GM19372 (cell line): ENCODE data around the gene DIS3L2.
"Not testable (repeated sequence)": the region's sequence is repeated elsewhere in the genome, so short reads cannot be mapped to it uniquely, and the experiment has no call there.

Source experiments
- ATAC-seq: cut with Tn5 transposase; IDR thresholded peaks from one replicate; pipeline ENCODE4 v1.9.1; 2021; ENCODE audit warnings: mild to moderate bottlenecking, low read depth, moderate library complexity; ENCODE audit not compliant: unreplicated experiment

The DIS3L2 gene

DNA sequence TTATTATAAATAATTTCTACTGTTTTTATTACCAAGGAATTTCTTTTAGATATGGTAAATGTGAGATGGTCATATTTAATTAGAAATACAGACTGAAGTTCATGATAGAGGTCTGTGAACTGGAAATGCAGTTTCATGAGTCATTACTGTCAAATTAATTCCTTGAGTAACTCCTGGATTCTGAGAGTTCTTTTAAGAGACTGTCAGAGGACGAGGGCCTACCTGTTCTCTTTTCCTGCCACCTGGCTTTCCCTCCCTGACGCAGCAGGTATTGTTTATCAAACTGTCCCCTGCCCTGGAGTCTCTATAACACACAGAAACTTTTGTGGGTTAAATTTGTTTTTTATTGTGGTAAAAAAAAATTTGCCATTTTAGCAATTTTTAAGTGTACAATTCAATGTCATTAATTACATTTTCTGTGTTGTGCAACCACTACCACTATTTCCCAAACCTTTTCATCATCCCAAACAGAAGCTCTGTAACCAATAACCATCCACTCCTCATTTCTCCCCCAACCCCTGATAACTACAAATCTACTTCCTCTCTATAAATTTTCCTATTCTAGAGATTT is 142.6 kb downstream of the DIS3L2 start:
- ATAC-seq = no peak

GRCh38 chr2:232111551-232111950 is 150.0 kb downstream of the DIS3L2 start:
- no peak for ATAC-seq

- no peak for ATAC-seq
These were observed 152.3 kb downstream of the DIS3L2 start for GRCh38 chr2:232113821-232114220.

- not testable (repeated sequence) for ATAC-seq
These were observed 154.3 kb downstream of the DIS3L2 start for GRCh38 chr2:232115728-232116361.

- no peak for ATAC-seq
These were observed 155.3 kb downstream of the DIS3L2 start for GRCh38 chr2:232116852-232117251.

DNA sequence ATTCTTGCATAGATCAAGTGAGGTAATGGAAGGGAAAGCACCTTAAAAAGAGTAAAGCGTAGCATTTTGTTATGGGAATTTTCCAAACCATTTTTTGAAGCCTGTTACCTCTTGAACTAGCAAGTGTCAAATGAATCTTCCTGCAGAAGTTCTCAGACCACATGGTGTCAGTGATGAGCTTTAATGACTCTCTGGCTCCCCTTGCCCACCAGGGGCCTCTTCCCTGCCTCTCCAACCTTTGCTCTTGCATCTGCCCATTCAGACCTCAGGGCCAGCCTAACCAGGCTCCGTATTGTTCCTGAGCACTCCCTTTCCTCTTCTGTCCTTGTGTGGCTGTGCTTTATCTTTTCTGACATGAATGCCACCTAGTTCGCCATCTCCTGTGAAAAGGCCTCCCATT is 155.9 kb downstream of the DIS3L2 start:
- ATAC-seq = no peak

DNA sequence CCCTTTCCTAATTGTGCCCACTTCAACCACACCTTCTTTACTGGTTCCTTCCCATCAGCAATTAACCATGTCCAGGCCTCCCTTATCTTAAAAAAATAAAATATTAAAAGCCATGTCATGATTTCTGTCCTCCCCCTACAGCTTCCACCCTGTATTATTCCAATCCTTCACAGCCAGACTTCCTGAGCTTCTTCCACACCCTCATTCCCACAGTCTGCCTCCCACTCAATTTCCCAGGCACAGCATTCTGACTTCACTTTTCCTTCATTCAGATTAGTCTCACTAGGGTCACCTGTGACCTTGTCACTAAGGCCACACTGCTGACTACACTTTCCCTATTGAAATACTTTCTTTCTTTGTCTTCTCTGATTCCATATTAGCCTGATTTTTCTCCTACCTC is 159.4 kb downstream of the DIS3L2 start:
- ATAC-seq = no peak

DNA sequence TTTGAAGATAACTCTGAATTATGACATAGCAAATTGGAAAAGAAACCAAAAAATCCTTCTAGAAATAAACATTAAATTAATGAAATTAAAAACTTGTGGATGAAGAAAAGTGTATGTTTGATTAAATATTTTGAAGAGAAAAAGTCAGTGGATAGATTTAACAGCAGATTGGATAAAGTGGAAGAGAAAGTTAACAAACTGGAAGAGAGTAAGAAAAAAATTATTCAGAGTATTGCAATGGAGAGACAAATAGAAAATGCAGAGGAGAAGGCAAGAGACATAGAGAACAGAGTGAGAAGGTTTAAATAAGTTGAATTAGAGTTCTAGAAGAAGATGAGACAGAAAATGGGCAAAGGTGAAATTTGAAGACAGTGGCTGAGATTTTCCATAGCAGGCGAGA is 162.8 kb downstream of the DIS3L2 start:
- no peak for ATAC-seq

DNA sequence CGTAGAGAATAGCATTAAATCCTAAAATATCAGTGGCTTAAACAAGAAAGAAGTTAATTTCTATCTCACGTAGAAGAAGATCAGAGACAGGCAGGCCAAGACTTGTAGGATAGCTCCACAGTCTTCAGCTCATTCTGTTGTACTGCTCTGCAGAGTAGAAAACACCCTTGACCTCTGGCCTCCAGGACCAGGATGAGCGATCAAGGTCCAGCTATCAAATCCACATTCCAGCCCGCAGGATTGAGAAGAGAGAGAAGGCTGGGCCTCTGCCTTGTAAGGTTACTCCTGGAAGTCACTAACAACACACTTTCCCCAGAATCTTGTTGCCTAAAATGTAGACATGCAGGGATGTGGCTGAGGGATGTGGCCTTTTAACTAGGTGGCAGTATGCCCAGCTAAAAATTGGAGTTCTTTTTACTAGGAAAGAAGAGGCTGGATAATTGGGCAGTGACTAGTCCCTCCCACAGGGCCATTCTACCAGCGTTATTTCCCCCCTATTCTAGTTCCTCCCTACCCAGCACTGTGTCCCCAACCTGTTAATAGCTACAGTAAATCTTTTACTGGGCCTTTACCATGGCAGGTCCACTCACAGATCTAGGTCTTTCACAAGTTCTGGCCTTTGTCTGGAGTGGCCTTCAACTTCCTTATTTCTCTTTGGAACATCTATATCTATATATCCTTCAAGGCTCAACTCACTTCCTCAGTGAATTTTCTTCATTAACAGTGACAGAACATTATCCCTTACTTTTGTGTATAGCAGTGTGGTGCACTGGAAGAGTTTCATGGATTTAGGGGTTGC is 165.0 kb downstream of the DIS3L2 start:
- no peak for ATAC-seq

DNA sequence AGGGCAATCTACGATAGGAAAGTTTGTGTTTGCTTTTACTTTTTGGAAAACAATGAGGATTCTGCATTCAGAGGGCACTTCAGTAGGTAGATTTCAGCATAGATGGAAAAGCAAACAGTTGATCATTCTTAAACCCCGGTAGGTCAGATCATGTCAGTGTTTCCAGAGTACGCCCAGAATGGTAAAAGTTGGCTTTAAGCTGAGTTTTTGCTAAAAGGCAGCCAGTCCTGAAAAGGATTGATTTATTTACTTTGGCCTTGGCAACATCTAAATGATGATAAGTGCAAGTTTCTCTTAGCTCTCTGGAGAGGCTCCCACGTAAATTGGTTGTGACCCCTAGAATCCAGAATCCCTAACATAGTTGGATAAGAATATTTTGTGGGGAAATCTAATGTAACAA is 168.0 kb downstream of the DIS3L2 start:
- no peak for ATAC-seq

- no peak for ATAC-seq
These were observed 170.7 kb downstream of the DIS3L2 start for GRCh38 chr2:232132181-232132580.

GRCh38 chr2:232133078-232133477 is 171.6 kb downstream of the DIS3L2 start:
- no peak for ATAC-seq

DNA sequence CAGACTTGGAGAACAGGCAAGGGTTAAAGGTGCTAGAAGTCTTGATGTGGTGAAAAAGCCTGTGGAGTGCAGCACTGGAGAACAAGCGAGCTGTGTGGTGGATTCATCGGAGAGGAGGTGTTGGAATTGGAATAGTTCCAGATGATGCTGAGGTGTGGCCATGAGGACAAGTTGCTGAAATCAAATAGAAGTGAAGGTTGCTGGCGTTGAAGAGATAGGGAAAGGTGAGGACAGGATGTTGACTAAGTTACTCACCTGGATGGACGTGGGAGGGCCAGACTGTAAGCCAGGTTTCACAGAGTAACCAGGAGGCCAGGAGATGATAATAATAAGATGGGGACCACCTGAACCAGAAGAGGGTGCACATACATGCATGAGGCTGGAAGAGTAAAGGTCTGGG is 173.4 kb downstream of the DIS3L2 start:
- no peak for ATAC-seq

DNA sequence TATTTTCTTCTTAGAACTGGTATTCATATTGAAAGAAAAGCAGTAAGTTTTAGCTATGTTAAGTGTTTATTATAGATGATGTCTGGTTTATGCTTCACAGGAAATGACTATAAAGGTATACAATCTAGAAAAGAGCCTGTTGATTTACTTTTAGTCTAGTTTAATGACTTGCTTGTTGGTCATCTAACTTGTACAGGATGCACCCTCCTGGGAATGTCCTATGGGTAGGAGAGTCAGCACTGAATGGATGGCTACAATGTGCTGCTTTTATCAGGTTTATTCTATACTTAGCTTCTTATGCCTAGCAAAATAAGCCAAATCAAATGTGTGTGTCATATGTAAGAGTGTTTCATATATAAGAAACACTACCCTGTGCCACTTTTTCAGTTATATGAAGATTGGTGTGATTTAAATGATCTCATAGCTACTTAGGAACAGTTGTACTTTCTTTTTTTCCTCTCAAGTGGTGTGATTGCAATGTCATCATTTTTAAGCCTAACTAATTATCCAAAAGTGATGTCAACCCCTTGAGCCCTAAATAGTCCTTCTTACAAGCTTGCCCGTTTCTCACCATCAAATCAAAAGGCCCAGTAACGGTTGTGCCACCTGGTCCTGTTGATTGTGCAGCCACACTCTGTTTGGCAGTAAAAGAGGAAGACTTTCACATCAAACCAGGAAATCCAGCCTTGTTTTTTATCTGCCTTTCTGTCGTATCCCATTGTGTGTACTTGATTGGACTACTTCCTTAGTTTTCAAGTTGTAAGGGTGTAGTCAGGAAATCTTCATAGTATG is 176.0 kb downstream of the DIS3L2 start:
- no peak for ATAC-seq

DNA sequence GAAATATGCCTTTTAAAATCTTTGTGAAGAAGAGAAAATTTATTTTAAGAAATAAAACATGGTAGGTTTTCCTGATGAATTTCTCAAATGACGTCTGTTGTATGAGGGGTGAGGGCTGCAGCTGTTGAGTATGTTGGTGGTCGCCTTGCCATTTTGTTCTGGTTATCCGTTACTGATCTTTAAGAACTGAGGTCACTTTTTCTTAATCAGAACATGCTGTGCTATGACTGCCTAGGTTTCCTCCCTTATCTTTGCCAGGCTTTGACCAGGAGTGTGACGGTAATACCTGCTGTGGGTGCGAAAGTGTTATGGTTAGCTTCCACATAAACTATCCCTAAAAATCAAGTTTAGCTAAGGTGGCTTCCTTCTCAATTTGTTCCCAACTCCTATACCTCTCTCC is 176.9 kb downstream of the DIS3L2 start:
- no peak for ATAC-seq

- no peak for ATAC-seq
These were observed 177.7 kb downstream of the DIS3L2 start for GRCh38 chr2:232139171-232139594.

GRCh38 chr2:232139786-232140562 is 178.5 kb downstream of the DIS3L2 start:
- no peak for ATAC-seq

- ATAC-seq = no peak
These were observed 180.1 kb downstream of the DIS3L2 start for GRCh38 chr2:232141591-232141990.

- no peak for ATAC-seq
These were observed 180.5 kb downstream of the DIS3L2 start for GRCh38 chr2:232142049-232142448.

DNA sequence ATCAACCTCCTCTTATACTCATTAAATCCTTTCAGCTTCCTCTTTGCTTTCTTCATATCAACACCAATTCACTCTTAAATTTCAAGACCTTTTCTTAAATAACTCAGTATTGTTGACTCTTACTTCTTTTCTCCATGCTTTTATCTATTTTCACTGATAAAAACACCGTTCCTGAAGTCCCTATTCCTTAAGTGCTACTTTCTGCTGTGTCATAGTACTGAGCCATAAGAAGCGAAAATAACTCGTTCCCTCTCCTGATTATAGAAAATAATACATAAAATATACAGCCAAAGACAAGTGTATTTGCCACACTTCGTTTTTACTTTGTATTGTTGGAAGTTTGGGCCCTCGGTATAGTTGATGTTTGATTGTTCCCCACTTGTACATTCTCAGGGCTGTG is 181.0 kb downstream of the DIS3L2 start:
- no peak for ATAC-seq
